ENCODE measurements around the gene CNTRL. TPM values are rescaled to one million over a fixed set of nuclear protein-coding genes. Genes with fewer than 3 reads are reported as not detected.

The CNTRL gene
- polyA plus RNA-seq, 3 donors from 2014 or later, result 0.17 to 17.6 (median 7.6) TPM

DNA sequence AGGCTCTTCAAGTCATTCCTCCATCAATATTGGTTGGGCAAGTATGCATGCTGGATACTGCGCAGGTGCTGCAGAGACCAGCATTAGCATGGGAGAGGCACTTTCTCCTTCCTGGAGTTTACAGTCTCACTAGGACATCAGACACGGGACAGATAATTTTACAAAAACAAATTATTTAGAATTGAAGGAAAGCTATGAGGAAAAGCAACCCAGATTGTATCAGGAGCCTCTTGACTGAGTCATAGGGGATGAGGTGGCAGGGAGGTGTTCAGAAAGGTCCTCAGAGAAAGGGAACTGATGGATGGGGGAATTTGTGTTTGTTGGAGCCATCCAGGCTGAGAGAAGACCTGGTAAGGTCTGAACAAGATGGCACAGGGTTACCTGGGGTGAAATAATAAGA, 151.4 kb downstream of the CNTRL start:
- Mint-ChIP-seq H3K4me3 (no peak overlapping the region), H3K27me3 (ENCODE audit: low read depth in 3 of 3) (no peaks in the 10 kb centered on the region), H3K27ac (no peak overlapping the region), H3K9me3 (no peaks in the 10 kb centered on the region), H3K36me3 (peaks cover 8 to 9% (median 8%) of the 10 kb centered on the region in 3 donors), H3K4me1 (peaks cover 4 to 16% of the 10 kb centered on the region in 2 donors)
- DNase-seq, result no peak

Other genes starting within 250 kb of the CNTRL start
- 10 to 100 TPM; 10.1 to 23.1 (median 13.3) TPM for gene PSMD5, start 232.0 kb upstream of the CNTRL start, polyA plus RNA-seq
- 10 to 100 TPM; 12.1 to 12.9 (median 12.8) TPM for gene PHF19, start 197.8 kb upstream of the CNTRL start, polyA plus RNA-seq
- gene TRAF1, start 148.2 kb upstream of the CNTRL start, polyA plus RNA-seq, result 1 to 10 TPM in 2 of 3 donors, under 1 TPM in 1; 0.67 to 3.4 (median 1.5) TPM
- gene C5, start 24.7 kb upstream of the CNTRL start, polyA plus RNA-seq, result under 1 TPM in 2 of 3 donors, not detected in 1; 0.25 to 0.49 TPM
- gene RAB14, start 126.9 kb downstream of the CNTRL start, polyA plus RNA-seq, result 10 to 100 TPM; 28.2 to 44.9 (median 36.0) TPM
- gene GSN, start 193.2 kb downstream of the CNTRL start, polyA plus RNA-seq, result 100 to 1,000 TPM; 199 to 325 (median 226) TPM

Measured in immature natural killer cell (primary cell).